OCI-LY7 (cell line): ENCODE data around the gene SPAG16.

Experiments
- EZH2phosphoT487 ChIP-seq: fragments of 200-600 bp; sonication (generic); IDR thresholded peaks from 2 replicates; pipeline ENCODE4 v1.6.1; 2018; ENCODE audit warnings: low read depth, borderline replicate concordance, mild to moderate bottlenecking, mixed run types, antibody characterized with exemption, low read length, moderate library complexity, mixed read lengths
- TF ChIP-seq, protein P1 (sequence below): fragments of 200-600 bp; sonication (generic); conservative IDR thresholded peaks from 2 replicates; pipeline ENCODE4 v1.5.1; 2014; ENCODE audit warnings: mild to moderate bottlenecking, antibody characterized with exemption, low read length, moderate library complexity, mixed read lengths

DNA sequence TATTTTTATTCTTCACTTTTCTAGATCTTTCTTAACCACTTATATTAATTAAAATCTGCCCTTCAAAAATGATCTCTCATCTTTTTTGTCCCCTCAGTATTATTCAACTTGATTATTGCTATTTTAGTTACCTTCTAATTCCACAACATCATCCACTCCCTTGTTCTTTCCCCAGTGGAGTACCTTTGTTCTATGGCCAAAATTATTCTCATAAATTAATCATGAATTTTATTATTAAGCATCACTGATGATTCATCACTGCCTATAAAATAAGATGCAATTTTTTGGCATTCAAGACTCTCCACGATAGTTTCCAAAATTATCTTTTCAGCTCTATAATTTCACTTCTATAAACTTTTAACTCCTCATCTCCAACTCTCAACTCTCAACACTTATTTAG is 505.7 kb downstream of the SPAG16 start:
- TF ChIP-seq, protein P1, sequence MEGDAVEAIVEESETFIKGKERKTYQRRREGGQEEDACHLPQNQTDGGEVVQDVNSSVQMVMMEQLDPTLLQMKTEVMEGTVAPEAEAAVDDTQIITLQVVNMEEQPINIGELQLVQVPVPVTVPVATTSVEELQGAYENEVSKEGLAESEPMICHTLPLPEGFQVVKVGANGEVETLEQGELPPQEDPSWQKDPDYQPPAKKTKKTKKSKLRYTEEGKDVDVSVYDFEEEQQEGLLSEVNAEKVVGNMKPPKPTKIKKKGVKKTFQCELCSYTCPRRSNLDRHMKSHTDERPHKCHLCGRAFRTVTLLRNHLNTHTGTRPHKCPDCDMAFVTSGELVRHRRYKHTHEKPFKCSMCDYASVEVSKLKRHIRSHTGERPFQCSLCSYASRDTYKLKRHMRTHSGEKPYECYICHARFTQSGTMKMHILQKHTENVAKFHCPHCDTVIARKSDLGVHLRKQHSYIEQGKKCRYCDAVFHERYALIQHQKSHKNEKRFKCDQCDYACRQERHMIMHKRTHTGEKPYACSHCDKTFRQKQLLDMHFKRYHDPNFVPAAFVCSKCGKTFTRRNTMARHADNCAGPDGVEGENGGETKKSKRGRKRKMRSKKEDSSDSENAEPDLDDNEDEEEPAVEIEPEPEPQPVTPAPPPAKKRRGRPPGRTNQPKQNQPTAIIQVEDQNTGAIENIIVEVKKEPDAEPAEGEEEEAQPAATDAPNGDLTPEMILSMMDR: no peak
- TF ChIP-seq EZH2phosphoT487: no peak
